Measurements from ENCODE around the gene MGMT. TPM values are rescaled to one million over a fixed set of nuclear protein-coding genes. Genes with fewer than 3 reads are reported as not detected.

The MGMT gene
- polyA plus RNA-seq, 3 donors: 9.5 to 23.5 (median 17.5) TPM

DNA sequence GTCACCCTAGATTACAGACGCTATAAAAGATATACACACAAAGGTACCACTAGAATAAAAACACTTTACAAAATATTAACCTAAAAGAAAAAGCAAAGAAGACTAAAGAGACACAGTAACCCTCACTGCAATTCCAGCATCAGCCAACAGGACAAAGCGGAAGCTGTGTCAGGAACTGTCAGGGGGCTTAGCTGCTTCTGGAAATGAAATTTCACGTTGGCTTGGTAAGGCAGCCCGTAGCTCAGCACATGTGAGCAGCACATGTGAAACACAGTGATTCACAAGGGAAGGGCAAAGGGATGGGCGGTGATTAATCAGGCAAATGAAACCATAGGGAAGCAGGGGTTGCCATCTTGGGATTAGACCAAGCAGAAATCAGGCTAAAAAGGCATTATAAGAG, 195.4 kb downstream of the MGMT start:
- Histone ChIP-seq H3K4me2 (replicated peaks; ENCODE audit: extremely low read depth, low read length, poor library complexity, severe bottlenecking) (no peak overlapping the region), H3K9me3 (replicated peaks in 1 of 2; ENCODE audit: control insufficient read depth in 1 of 2, insufficient read depth in 1 of 2, low read length in 2 of 2) (peaks cover 3 to 8% of the 10 kb centered on the region in 2 donors), H2AFZ (ENCODE audit: insufficient read depth, low read depth, low read length, poor library complexity, severe bottlenecking) (no peak overlapping the region), H3K4me3 (replicated peaks in 1 of 3; ENCODE audit: low read depth in 2 of 3, low read length in 3 of 3) (no peak overlapping the region), H3K36me3 (replicated peaks in 1 of 2; ENCODE audit: control insufficient read depth in 1 of 2, insufficient read depth in 2 of 2, low read length in 2 of 2) (no peaks in the 10 kb centered on the region), H3K4me1 (ENCODE audit: control insufficient read depth in 1 of 2, insufficient read depth in 2 of 2, low read length in 2 of 2) (no peaks in the 10 kb centered on the region), H3K79me2 (ENCODE audit: insufficient read depth, low read length) (no peaks in the 10 kb centered on the region), H3K27ac (ENCODE audit: low read depth in 1 of 2, low read length in 2 of 2) (no peak overlapping the region), H3K9ac (ENCODE audit: insufficient read depth, low read length, poor library complexity, severe bottlenecking) (no peak overlapping the region), H4K20me1 (ENCODE audit: insufficient read depth, low read length) (no peaks in the 10 kb centered on the region), H3K27me3 (ENCODE audit: control insufficient read depth in 2 of 2, insufficient read depth in 2 of 2, low read length in 2 of 2) (no peaks in the 10 kb centered on the region)
- peaks cover 3 to 4% of the 10 kb centered on the region in 2 donors for H3K36me3 Mint-ChIP-seq
- peaks cover 0 to 15% (median 11%) of the 10 kb centered on the region in 7 donors for H3K9me3 Mint-ChIP-seq
- H3K27me3 Mint-ChIP-seq (ENCODE audit: low read depth in 3 of 3): peaks cover 0 to 2% (median 0%) of the 10 kb centered on the region in 3 donors
- intact Hi-C loops (cut with micrococcal nuclease): no loop called here
- TF ChIP-seq, protein P1, sequence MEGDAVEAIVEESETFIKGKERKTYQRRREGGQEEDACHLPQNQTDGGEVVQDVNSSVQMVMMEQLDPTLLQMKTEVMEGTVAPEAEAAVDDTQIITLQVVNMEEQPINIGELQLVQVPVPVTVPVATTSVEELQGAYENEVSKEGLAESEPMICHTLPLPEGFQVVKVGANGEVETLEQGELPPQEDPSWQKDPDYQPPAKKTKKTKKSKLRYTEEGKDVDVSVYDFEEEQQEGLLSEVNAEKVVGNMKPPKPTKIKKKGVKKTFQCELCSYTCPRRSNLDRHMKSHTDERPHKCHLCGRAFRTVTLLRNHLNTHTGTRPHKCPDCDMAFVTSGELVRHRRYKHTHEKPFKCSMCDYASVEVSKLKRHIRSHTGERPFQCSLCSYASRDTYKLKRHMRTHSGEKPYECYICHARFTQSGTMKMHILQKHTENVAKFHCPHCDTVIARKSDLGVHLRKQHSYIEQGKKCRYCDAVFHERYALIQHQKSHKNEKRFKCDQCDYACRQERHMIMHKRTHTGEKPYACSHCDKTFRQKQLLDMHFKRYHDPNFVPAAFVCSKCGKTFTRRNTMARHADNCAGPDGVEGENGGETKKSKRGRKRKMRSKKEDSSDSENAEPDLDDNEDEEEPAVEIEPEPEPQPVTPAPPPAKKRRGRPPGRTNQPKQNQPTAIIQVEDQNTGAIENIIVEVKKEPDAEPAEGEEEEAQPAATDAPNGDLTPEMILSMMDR (IDR thresholded peaks at IDR 0.05): no peak
- H3K4me1 Mint-ChIP-seq: peaks cover 13% of the 10 kb centered on the region
- H3K27ac Mint-ChIP-seq: no peak overlapping the region
- no peak for DNase-seq
- H3K4me3 Mint-ChIP-seq: no peak overlapping the region
- 98% methylated on average over 4 of the region's 5 CpGs for WGBS (ENCODE audit: insufficient coverage)

DNA sequence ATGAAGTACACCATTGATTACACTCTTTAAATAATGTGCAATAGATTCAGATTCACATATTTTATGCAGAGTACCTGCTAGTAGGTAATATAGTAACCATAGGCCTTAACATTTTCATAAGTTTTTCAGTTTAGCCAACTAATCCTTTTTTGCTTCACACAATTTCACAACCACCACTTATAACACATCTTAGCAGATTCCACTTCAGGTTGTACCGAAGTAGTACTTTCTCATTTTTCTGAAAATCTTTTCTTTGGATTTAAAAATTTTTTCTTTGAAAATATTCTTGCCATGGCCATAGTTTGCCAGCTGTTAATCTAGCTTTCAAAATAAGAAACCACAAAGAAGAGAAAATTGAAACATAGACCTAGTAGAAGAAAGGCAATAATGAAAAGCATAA, 203.1 kb downstream of the MGMT start:
- DNase-seq: no peak
- H3K9me3 ChIP-seq (replicated peaks in 1 of 2; ENCODE audit: control insufficient read depth in 1 of 2, insufficient read depth in 1 of 2, low read length in 2 of 2): peaks cover 0 to 6% of the 10 kb centered on the region in 2 donors
- H3K4me3 ChIP-seq (replicated peaks in 1 of 3; ENCODE audit: low read depth in 2 of 3, low read length in 3 of 3): no peak overlapping the region
- no peak overlapping the region for H3K9ac ChIP-seq (ENCODE audit: insufficient read depth, low read length, poor library complexity, severe bottlenecking)
- no peak overlapping the region for H3K4me3 Mint-ChIP-seq
- TF ChIP-seq, protein P1 (IDR thresholded peaks at IDR 0.05): no peak
- H3K9me3 Mint-ChIP-seq: peaks cover 3 to 23% (median 6%) of the 10 kb centered on the region in 7 donors
- no peaks in the 10 kb centered on the region for H3K4me1 ChIP-seq (ENCODE audit: control insufficient read depth in 1 of 2, insufficient read depth in 2 of 2, low read length in 2 of 2)
- H2AFZ ChIP-seq (ENCODE audit: insufficient read depth, low read depth, low read length, poor library complexity, severe bottlenecking): no peak overlapping the region
- no peaks in the 10 kb centered on the region for H3K27me3 ChIP-seq (ENCODE audit: control insufficient read depth in 2 of 2, insufficient read depth in 2 of 2, low read length in 2 of 2)
- no peaks in the 10 kb centered on the region for H3K27me3 Mint-ChIP-seq (ENCODE audit: low read depth in 3 of 3)
- no peak overlapping the region for H3K27ac Mint-ChIP-seq
- peaks cover 4 to 5% of the 10 kb centered on the region in 2 donors for H3K36me3 Mint-ChIP-seq
- no peaks in the 10 kb centered on the region for H3K79me2 ChIP-seq (ENCODE audit: insufficient read depth, low read length)
- no peak overlapping the region for H3K27ac ChIP-seq (ENCODE audit: low read depth in 1 of 2, low read length in 2 of 2)
- H3K36me3 ChIP-seq (replicated peaks in 1 of 2; ENCODE audit: control insufficient read depth in 1 of 2, insufficient read depth in 2 of 2, low read length in 2 of 2): no peaks in the 10 kb centered on the region
- no peak overlapping the region for H3K4me2 ChIP-seq (replicated peaks; ENCODE audit: extremely low read depth, low read length, poor library complexity, severe bottlenecking)
- H3K4me1 Mint-ChIP-seq: no peaks in the 10 kb centered on the region
- no peaks in the 10 kb centered on the region for H4K20me1 ChIP-seq (ENCODE audit: insufficient read depth, low read length)
- no CpG with 5 or more reads among the region's 1 CpG for WGBS (ENCODE audit: insufficient coverage)
- intact Hi-C loops (cut with micrococcal nuclease): no loop called here

All from CD14-positive monocyte (primary cell).